ENCODE measurements around the gene IPO9.

- TF ChIP-seq CTCF (IDR thresholded peaks at IDR 0.05; ENCODE audit: low read depth, low read length) (no peak), POLR2A (IDR thresholded peaks at IDR 0.05; ENCODE audit: extremely low read depth, insufficient read length) (no peak)
Observed at GRCh38 chr1:201783572-201783971, 45.4 kb upstream of the IPO9 start.
